VCaP (cell line): Measurements from ENCODE around the gene RERE.
A peak's percentile ranks its signal among the peaks of the same experiment; 100 is the strongest.

Experiments used
- H3K27ac ChIP-seq: fragments of 450-650 bp; 2 replicates; pipeline ENCODE4 v1.5.1; 2017
- TF ChIP-seq, protein P1 (sequence below): fragments of 450-650 bp; conservative IDR thresholded peaks from 2 replicates; pipeline ENCODE4 v1.5.1; 2017; ENCODE audit warnings: mild to moderate bottlenecking, moderate library complexity

Gene RERE

DNA sequence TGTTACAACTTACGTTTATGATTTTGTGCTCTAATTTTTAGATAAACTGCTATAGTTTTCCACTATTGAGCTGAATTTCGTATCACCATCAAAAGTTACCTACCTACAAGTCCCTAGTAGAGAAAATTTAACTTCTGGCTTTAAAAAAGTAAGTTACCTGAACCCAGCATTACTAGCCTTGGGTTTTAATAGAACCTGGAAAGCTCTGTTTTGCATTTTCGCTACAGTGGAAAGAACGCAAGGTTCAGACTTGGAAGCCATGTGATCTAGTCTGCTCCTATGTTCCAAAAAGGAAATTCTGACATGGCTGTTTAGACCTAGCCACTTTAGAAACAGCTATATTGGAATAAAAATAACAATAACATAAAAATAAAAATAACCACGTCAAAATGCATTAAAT lies 389.0 kb downstream of the RERE start:
- no peak overlapping the region; the same call in 1 of the 2 replicates for H3K27ac ChIP-seq
- TF ChIP-seq, protein P1, sequence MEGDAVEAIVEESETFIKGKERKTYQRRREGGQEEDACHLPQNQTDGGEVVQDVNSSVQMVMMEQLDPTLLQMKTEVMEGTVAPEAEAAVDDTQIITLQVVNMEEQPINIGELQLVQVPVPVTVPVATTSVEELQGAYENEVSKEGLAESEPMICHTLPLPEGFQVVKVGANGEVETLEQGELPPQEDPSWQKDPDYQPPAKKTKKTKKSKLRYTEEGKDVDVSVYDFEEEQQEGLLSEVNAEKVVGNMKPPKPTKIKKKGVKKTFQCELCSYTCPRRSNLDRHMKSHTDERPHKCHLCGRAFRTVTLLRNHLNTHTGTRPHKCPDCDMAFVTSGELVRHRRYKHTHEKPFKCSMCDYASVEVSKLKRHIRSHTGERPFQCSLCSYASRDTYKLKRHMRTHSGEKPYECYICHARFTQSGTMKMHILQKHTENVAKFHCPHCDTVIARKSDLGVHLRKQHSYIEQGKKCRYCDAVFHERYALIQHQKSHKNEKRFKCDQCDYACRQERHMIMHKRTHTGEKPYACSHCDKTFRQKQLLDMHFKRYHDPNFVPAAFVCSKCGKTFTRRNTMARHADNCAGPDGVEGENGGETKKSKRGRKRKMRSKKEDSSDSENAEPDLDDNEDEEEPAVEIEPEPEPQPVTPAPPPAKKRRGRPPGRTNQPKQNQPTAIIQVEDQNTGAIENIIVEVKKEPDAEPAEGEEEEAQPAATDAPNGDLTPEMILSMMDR, result no peak

DNA sequence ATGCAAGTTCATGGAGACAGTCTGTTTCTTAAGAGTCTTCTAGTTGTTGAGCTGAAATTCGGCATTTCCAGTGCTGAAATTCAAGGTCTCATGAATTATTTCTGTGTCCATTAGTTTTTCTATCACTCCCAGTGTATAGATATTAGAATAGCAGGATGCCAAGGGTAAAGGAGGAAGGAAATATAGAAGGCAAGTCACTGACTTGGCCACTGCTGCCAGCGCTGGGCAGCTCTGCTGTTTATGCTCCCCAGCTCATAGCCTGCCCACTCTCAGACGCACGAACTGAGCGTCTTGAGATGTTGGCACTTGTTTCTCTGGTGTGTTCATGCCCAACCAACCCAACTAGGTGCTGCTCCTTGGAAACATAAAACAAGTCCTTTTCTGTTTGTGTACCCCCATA lies 389.5 kb downstream of the RERE start:
- peak overlapping the region; percentile 99; the same call in 1 of the 2 replicates for H3K27ac ChIP-seq
- TF ChIP-seq, protein P1, result no peak

DNA sequence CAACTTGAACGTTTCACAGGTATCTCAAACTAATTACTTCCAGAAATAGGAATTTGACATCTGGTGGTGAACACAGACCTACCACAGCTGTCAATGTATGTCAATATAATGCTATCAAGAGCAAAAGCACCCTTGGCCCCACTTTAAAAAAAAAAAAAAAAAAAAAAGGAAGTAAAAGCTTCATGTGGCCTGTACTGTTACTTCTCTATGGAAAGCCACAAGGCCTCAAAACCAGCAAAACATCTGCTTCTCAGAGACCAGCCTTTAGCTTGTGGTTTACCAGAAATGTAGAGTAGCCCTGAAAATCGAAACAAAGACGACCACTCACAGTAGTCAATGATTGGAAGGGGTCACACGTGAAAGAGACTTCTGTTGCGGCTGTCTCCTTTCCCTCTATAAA lies 389.9 kb downstream of the RERE start:
- H3K27ac ChIP-seq, result peak overlapping the region; percentile 99; the same call in 1 of the 2 replicates
- TF ChIP-seq, protein P1, result no peak

DNA sequence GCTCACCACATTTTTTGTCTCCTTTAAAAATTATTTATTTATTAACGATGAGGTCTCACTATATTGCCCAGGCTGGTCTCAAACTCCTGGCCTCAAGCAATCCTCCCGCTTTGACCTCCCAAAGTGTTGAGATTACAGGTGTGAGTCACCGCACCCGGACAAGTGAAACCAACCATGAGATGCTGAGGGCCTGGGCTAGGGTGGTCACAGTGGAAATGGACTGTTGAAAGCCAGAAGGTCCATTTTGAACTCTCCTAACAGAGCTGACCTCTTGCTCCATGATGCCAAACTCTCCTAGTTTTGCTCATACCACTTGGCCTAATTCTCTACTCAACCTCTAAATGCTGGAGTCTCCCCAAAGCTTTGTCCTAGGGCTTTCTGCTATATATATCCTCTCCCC lies 390.4 kb downstream of the RERE start:
- peak overlapping the region; percentile 99 for H3K27ac ChIP-seq
- TF ChIP-seq, protein P1, result no peak

DNA sequence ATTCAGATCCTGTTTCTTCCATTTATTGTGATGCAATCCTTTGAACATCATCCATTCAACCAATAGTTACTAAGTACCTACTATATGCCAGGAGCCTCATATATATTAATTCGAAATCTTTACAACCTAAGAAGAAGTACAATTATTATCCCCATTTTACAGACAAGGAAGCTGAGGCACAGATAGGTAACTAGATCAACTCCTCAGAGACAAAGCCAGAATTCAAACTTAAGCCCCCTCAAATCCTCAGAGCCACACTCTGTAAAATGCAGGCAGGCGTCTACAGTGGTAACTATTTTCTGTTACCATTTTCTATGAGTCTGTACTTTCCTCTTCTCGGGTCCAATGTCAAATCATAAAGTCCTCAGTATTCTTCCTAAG lies 391.7 kb downstream of the RERE start:
- TF ChIP-seq, protein P1, result no peak
- peak overlapping the region; percentile 99 for H3K27ac ChIP-seq

DNA sequence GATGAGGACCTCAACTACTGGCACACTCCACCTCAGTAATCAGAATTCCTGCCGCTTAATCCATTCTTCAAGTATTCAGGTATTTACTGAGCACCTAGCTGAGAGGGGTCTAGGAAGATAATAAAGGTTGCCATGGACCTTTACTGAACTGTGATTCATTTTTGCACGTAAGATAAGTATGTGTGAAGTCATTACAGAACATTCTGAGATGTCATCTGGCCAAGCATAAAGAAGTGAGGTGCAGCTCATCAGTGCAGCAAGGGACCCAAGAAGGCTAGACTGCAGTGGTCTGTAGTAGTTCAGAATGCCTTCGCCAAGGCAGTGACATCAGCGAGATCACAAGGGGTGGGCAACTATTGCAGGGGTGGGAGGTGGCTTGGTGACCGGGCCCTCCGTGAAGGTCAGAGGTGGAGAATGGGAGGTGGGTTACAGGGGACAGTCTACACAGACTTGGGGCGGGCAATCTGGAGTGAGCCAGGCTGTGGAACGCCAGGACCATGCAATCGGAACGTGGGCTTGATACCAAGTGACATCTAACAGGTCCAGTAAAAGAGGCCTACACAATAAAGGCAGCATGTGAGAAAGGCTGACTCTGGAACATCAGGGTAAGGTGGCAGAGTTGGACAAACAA lies 392.2 kb downstream of the RERE start:
- H3K27ac ChIP-seq, result peak overlapping the region; percentile 99
- TF ChIP-seq, protein P1, result no peak

DNA sequence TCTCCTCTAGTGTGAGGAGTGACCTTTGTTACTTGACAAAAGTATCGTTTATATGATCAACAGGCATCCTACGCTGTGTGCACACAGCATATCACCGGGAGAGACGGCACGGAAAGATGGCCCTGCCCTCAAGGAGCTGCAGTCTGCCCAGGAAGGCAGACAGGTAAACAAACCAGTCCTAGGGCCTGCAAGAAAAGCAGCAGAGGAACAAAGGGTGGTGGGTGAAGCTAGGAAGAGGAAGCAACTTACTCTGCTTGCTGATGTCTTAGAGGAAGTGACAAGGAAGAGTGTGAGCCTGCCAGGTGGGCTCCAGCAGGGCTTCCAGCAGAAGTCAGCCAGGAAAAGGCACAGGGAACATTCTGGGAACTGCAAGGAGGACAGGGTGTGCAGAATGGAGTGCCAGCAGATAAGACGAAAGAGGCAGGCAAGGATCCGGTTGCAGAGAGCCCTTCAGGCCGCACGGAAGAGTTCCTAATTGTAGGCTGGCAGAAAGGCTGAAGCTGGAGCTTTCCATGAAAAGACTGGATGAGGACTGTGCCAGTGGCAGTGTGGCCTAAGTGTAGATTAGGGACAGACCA lies 392.8 kb downstream of the RERE start:
- TF ChIP-seq, protein P1, result no peak
- H3K27ac ChIP-seq, result peak overlapping the region; percentile 99
